Hepatocyte (in vitro differentiated cells): Measurements from ENCODE around the gene STK26.

ENCODE experiments used
- EZH2 ChIP-seq: fragments of 200-600 bp; sonication (generic); IDR thresholded peaks from 2 replicates; pipeline ENCODE4 v1.6.1; 2016; ENCODE audit warnings: antibody characterized with exemption, mild to moderate bottlenecking, borderline replicate concordance
- EZH2phosphoT487 ChIP-seq: fragments of 200-600 bp; sonication (generic); IDR thresholded peaks from one replicate; pipeline ENCODE4 v1.6.1; 2018; ENCODE audit warnings: antibody characterized with exemption, mild to moderate bottlenecking, low read depth, moderate library complexity; ENCODE audit not compliant: unreplicated experiment, severe bottlenecking
- TF ChIP-seq, protein P1 (sequence below): fragments of 200-600 bp; sonication (generic); IDR thresholded peaks from 2 replicates; pipeline ENCODE4 v1.5.1; 2016; ENCODE audit warnings: antibody characterized with exemption, mild to moderate bottlenecking; ENCODE audit not compliant: poor library complexity

DNA sequence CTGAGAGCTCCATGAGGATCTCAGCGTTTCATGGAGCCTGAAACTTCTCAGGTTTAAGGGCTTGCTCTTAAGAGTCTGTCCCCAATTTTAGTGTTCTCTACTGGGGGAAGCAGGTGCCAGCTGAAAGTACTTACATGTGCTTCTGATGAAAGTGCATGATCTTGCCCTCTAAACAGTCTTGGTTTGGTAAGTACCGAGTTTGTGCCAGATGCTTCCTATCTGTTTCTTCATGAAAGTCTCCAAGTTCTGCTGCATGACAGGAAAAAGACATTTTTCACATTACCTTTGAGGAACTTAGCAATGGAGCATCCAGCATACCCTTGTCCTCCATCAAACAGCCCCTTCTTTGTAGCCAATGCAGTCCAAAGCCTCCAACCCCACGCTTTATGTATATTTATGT lies 62.7 kb downstream of the STK26 start:
- TF ChIP-seq, protein P1, sequence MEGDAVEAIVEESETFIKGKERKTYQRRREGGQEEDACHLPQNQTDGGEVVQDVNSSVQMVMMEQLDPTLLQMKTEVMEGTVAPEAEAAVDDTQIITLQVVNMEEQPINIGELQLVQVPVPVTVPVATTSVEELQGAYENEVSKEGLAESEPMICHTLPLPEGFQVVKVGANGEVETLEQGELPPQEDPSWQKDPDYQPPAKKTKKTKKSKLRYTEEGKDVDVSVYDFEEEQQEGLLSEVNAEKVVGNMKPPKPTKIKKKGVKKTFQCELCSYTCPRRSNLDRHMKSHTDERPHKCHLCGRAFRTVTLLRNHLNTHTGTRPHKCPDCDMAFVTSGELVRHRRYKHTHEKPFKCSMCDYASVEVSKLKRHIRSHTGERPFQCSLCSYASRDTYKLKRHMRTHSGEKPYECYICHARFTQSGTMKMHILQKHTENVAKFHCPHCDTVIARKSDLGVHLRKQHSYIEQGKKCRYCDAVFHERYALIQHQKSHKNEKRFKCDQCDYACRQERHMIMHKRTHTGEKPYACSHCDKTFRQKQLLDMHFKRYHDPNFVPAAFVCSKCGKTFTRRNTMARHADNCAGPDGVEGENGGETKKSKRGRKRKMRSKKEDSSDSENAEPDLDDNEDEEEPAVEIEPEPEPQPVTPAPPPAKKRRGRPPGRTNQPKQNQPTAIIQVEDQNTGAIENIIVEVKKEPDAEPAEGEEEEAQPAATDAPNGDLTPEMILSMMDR, result no peak
- TF ChIP-seq EZH2 (no peak), EZH2phosphoT487 (no peak)
